Measurements from ENCODE around the gene PBX1.

- no peak for TF ChIP-seq CTCF (IDR thresholded peaks at IDR 0.05)
- no peak for TF ChIP-seq POLR2A (IDR thresholded peaks at IDR 0.05)
Measured at GRCh38 chr1:164586591-164586990, 27.6 kb downstream of the PBX1 start.

Measured in right lobe of liver (tissue), 4 donors.